ENCODE data around the gene ZAP70.

DNA sequence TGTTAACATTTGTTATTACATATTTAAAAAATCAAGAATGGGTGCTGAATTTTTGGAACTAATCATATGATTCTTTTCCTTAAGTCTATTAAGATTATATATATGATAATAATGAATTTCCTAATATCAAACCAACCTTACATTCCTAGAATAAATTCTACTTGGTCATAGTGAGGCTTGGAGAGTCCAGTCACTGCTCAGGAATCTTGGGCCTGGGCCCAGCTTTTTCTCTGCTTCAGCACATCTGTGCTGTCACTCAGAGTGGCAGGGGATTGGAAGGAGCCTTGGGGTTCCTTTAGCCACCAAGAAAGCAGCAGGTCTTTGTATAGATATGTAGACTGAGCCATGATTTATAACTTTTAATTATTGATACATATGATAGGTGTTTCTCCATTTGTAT, 19.9 kb upstream of the ZAP70 start:
- TF ChIP-seq POLR2A (IDR thresholded peaks at IDR 0.05; ENCODE audit: low read length) (no peak), HOXA7 (CRISPR knock-in tag; IDR thresholded peaks at IDR 0.05) (no peak), MAZ (IDR thresholded peaks at IDR 0.05; ENCODE audit: borderline replicate concordance, low read depth, low read length) (no peak), JUNB (IDR thresholded peaks at IDR 0.05) (no peak), EP300 (IDR thresholded peaks at IDR 0.05) (no peak), FOSL2 (IDR thresholded peaks at IDR 0.05) (no peak), FOSL2 (CRISPR knock-in tag; IDR thresholded peaks at IDR 0.05) (no peak)
- TF ChIP-seq, protein P1, sequence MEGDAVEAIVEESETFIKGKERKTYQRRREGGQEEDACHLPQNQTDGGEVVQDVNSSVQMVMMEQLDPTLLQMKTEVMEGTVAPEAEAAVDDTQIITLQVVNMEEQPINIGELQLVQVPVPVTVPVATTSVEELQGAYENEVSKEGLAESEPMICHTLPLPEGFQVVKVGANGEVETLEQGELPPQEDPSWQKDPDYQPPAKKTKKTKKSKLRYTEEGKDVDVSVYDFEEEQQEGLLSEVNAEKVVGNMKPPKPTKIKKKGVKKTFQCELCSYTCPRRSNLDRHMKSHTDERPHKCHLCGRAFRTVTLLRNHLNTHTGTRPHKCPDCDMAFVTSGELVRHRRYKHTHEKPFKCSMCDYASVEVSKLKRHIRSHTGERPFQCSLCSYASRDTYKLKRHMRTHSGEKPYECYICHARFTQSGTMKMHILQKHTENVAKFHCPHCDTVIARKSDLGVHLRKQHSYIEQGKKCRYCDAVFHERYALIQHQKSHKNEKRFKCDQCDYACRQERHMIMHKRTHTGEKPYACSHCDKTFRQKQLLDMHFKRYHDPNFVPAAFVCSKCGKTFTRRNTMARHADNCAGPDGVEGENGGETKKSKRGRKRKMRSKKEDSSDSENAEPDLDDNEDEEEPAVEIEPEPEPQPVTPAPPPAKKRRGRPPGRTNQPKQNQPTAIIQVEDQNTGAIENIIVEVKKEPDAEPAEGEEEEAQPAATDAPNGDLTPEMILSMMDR (IDR thresholded peaks at IDR 0.05) = no peak
- TF ChIP-seq, protein P2, sequence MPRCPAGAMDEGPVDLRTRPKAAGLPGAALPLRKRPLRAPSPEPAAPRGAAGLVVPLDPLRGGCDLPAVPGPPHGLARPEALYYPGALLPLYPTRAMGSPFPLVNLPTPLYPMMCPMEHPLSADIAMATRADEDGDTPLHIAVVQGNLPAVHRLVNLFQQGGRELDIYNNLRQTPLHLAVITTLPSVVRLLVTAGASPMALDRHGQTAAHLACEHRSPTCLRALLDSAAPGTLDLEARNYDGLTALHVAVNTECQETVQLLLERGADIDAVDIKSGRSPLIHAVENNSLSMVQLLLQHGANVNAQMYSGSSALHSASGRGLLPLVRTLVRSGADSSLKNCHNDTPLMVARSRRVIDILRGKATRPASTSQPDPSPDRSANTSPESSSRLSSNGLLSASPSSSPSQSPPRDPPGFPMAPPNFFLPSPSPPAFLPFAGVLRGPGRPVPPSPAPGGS (IDR thresholded peaks at IDR 0.05) = no peak

All from A549 (cell line).